GM18499 (cell line): ENCODE measurements around the gene HK1.
"Not testable (repeated sequence)": the region's sequence is repeated elsewhere in the genome, so short reads cannot be mapped to it uniquely, and the experiment has no call there.

Source experiments
- ATAC-seq: cut with Tn5 transposase; IDR thresholded peaks from one replicate; pipeline ENCODE4 v1.9.1; 2021; ENCODE audit warnings: moderate number of reproducible peaks; ENCODE audit not compliant: insufficient read depth, unreplicated experiment

HK1 gene

DNA sequence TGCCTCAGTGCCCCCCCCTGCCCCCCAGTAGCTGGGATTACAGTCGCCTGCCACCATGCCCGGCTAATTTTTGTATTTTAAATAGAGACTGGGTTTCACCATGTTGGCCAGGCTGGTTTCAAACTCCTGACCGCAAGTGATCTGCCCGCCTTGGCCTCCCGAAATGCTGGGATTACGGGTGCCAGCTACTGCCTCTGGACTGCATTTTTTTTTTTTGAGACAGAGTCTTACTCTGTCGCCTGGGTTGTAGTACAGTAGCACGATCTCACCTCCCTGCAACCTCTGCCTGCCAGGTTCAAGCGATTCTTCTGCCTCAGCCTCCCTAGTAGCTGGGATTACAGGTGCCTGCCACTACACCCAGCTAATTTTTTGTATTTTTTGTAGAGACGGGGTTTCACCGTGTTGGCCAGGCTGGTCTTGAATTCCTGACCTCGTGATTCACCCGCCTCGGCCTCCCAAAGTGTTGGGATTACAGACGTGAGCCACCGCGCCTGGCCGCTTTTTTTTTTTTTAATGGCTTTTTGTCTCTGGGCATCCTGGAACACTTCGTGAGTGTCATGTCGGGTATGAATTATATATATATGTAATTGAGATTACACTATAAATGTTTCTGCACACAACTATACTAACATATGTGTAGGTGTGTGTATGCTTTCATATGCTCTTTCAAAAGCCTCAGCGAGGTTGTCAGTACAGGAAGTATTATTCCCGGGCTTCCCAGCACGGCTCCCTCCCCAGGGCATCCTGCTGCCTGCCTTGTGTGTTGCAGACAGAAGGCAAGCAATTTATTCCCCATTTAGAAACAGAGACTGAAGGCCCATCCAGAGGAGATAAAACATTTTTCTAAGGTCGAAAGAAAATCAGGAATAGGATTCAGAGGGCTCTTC, 47.6 kb downstream of the HK1 start:
- not testable (repeated sequence) for ATAC-seq

- ATAC-seq = no peak
Measured at GRCh38 chr10:69326692-69327091, 48.4 kb downstream of the HK1 start.

GRCh38 chr10:69327463-69328379, 49.4 kb downstream of the HK1 start:
- ATAC-seq = no peak

- no peak for ATAC-seq
Measured at GRCh38 chr10:69328380-69328735, 50.1 kb downstream of the HK1 start.

- not testable (repeated sequence) for ATAC-seq
Measured at GRCh38 chr10:69328888-69329287, 50.6 kb downstream of the HK1 start.

DNA sequence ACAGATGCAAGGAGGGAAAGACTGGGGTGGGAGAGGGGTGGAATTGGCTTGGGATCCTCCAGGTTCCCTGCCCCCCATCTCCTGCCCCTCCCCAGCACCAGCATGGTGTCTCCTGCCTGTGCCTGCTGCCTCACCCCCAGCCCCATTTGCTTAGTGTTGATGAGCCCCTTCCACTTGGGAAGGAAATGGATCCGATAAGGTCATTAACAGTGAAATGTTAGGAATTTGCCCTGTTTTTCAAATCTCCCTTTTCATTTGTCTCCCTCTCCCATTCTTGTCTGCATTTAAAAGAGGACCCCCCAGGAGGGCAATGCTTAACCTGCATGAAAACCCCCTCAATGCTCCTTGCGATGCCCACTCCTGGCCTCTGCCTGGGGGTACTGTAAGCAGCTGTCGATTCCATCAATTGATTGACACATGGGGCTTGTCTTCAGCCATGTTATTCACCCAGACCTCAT, 51.5 kb downstream of the HK1 start:
- ATAC-seq = no peak

DNA sequence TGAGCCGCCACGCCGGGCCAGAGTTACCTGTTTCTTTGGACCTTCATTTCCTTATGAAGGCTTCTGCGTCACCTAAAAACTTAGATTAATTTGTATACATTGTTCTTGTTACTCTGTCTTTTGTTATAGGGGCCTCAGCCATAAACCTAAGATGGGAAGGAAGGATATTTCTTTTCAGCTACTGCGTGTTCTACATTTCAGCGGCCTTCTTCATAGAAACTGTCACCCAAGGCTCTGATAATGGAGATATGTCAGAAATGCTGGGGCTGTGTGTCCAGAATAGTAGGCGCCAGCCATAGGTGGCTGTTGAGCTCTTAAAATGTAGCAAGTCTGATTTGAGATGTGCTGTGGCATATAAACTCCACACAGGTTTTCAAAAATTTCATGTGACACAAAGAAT, 52.9 kb downstream of the HK1 start:
- no peak for ATAC-seq

- ATAC-seq = no peak
Measured at GRCh38 chr10:69332278-69333010, 54.1 kb downstream of the HK1 start.

DNA sequence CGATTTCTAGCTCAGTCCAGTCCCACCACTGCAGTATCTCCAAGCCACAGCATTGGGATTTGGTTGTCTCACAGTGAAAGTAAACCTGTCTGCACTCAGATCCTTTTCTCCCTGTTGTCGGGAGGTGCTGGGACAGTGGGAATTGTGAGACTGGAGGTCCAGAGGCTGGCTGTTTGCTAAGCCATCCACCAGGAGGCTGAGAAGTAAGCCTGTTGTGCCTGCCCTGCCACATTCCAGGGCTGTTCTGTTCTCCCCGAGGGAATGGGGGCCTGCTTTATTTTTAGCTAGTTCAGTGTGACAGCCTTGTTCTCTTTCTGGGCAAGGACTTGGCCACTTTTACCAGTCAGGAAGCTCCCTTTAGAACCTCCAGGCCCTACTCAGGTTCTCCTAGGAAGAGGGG, 54.9 kb downstream of the HK1 start:
- ATAC-seq = no peak

DNA sequence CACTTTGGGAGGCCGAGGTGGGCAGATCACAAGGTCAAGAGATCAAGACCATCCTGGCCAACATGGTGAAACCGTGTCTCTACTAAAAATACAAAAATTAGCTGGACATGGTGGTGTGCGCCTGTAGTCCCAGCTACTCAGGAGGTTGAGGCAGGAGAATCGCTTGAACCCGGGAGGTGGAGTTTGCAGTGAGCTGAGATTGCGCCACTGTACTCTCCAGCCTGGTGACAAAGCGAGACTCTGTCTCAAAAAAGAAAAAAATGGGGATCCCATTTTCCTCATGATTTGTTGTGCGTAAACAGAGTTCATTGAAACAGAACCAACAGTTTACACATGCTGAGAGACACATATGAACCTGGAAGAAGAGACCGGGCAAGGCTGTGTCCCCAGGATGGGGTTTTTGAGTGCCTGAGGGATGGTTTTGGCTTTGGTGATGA, 55.6 kb downstream of the HK1 start:
- not testable (repeated sequence) for ATAC-seq

GRCh38 chr10:69334302-69335062, 56.2 kb downstream of the HK1 start:
- no peak for ATAC-seq

DNA sequence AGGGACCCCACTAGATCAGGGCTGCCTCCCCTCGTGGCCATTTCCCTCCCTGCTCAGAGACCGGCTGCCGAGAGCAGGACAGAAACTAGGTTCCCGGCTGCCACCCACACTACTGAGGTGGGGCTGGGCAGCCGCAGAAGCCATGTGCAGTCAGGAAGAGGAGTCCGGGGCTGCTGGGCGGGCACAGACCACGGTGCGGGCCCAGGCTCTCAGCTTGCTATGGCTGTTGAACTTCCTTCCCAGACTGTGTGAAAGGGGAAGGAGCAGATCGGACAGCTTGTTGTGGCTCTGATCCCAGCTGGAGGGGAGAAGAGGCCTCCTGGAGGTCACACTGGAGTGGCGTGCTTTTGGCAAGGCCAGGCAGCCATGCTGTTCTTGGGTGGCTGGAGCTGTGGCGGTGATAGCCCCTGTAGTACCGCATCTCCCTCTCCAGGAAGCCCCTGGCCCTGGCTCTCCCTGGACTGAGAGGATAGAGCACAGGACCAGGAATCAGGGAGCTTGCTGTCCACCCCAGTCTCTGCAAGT, 56.8 kb downstream of the HK1 start:
- no peak for ATAC-seq

- no peak for ATAC-seq
Measured at GRCh38 chr10:69335613-69336012, 57.3 kb downstream of the HK1 start.

GRCh38 chr10:69336952-69337295, 58.6 kb downstream of the HK1 start:
- ATAC-seq = no peak

DNA sequence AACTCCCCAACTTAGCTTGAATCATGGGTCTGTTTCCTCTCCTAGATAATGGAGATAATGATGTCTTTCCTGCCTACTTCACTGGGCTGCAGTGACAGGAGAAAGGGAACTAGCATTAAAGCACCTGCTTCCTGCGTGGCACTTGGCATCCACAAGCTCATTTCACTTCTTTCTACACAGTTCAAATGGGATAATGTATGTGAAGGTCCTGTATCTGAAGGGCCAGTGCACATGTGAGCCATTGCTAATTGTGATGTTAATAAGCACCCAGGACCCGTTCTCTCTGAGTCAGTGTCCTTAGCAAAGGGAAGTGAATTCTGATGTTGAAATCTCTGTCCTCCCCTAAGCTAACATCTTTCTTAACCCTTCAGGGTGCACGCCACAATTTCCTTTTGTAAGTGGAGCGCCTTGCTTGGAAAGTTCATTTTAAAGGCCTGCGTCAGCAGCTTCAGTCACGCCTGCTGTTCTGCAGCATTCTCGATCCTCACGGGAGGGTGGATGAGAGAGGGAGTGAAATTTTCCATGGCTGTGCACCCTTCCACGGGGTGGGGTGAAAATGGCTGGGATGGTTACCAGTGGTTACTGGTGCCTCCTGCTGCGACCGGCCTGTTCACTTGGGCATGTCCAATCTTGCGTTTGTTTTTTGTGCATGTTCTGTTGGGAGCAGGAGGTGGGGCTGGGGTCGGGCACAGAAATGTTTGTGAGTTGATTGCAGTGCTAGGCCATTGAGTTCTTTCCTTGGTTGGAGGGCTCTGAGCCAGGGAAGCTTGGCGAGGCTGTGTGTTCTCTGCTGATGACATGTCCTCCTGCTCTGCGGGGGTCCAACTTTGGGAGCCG, 59.2 kb downstream of the HK1 start:
- no peak for ATAC-seq

DNA sequence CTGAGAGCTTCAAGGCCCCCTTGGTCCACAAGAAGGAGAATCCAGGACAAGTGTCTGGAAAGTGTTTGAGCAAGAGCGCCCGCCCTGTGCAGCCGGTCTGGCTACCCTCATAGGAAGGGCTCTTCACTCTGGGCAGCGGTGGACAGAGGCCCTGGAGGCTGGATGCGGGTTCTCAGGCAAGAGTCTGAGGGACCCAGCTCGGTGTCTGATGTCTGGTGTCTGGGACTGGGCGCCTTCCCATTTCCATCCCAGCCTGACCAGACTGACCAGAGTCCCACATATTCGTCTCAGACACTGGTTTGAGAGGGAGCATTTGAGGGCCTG, 59.8 kb downstream of the HK1 start:
- ATAC-seq = no peak

GRCh38 chr10:69338547-69339450, 60.5 kb downstream of the HK1 start:
- no peak for ATAC-seq

GRCh38 chr10:69340695-69341094, 62.4 kb downstream of the HK1 start:
- ATAC-seq = no peak
